Urinary bladder (tissue), 4 donors: ENCODE measurements around the gene GNS. TPM values are rescaled to one million over a fixed set of nuclear protein-coding genes. Genes with fewer than 3 reads are reported as not detected.
A peak's percentile ranks its signal among the peaks of the same experiment; 100 is the strongest.

ENCODE experiments used
- DNase-seq: peaks from one replicate; pipeline ENCODE4 v3.0.0-alpha.2; 2015; ENCODE audit errors: extremely low spot score
- H3K27ac ChIP-seq: one replicate; pipeline ENCODE4 v1.5.1; 2013; ENCODE audit warnings: low read depth, mild to moderate bottlenecking, moderate library complexity
- H3K36me3 ChIP-seq: one replicate; pipeline ENCODE4 v1.6.1; 2013; ENCODE audit warnings: mild to moderate bottlenecking, moderate library complexity; ENCODE audit not compliant: insufficient read depth
- H3K4me1 ChIP-seq: one replicate; pipeline ENCODE4 v1.6.1; 2013; ENCODE audit warnings: mild to moderate bottlenecking, moderate library complexity; ENCODE audit not compliant: insufficient read depth
- H3K4me3 ChIP-seq: one replicate; pipeline ENCODE4 v1.5.1; 2013; ENCODE audit warnings: low read depth, low read length
- WGBS: extraction: QIAGEN DNeasy Blood & Tissue Kit; methylation state at CpG from one replicate; pipeline ENCODE4 v1.1.7; 2013; 5-methylcytosine and 5-hydroxymethylcytosine counted together
- polyA plus RNA-seq: library from polyadenylated mRNA; stranded (reverse); fragments of 200-250 nt; gene quantifications from one replicate; pipeline ENCODE4 v1.2.3, GENCODE V29; 2013
- total RNA-seq: library from RNA; depleted of rRNA; stranded (reverse); fragments of >200 nt; gene quantifications from one replicate; pipeline ENCODE4 v1.2.3, GENCODE V29; 2014
- donor health status: healthy with polysubstance abuse.
- donor health status: healthy.

GNS gene
- total and polyA plus RNA-seq, 2 donors = 82.0 to 120 TPM

DNA sequence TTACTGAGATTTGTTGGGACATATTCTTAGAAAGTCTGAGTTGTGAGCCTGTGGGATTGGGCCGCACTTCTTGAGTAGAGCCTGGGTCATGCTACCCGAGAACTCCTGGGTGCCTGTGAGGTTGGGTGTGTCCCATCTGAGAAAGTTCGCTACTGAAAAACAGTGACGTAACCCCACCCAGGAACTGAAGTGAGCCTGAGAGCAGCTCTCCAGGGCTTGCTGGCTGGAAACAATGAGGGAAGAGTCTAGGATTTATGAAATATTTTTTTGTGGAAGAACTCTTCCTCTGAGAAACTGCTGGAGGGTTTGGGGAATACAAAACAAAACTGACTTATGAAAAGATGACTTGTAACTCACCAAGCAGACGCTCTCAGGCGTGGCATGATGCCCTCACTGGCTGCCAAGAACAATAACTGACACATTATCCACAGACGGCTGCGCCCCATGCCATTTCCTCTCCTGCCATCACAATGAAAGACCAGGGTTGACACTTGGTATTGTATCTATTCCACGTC lies 79.7 kb downstream of the GNS start:
- DNase-seq = no peak
- Histone ChIP-seq H3K27ac (peak overlapping the region; percentile 42), H3K4me3 (no peak overlapping the region), H3K36me3 (no peaks in the 10 kb centered on the region), H3K4me1 (peaks cover 2% of the 10 kb centered on the region)
- WGBS = 35% methylated on average over 9 of the region's 9 CpGs

DNA sequence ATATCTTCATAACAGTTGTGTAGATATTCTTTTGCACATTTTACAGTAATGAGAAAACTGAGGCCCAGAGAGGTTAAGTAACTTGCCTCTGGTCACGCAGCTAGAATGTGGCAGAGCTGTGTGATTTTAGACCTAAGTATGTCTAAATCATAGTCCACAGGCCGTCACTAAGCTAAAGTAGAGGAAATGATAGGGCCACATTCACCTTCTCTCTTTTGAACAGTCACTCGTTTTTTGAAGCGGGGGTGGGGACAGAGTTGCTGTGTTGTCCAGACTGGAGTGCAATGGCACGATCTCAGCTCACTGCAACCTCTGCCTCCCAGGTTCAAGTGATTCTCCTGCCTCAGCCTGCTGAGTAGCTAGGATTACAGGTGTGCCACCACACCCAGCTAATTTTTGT lies 80.4 kb downstream of the GNS start:
- no peak for DNase-seq
- H3K36me3 ChIP-seq = no peaks in the 10 kb centered on the region
- H3K4me1 ChIP-seq = peaks cover 2% of the 10 kb centered on the region
- 86% methylated on average over 5 of the region's 5 CpGs for WGBS
- H3K27ac ChIP-seq = no peak overlapping the region
- no peak overlapping the region for H3K4me3 ChIP-seq

DNA sequence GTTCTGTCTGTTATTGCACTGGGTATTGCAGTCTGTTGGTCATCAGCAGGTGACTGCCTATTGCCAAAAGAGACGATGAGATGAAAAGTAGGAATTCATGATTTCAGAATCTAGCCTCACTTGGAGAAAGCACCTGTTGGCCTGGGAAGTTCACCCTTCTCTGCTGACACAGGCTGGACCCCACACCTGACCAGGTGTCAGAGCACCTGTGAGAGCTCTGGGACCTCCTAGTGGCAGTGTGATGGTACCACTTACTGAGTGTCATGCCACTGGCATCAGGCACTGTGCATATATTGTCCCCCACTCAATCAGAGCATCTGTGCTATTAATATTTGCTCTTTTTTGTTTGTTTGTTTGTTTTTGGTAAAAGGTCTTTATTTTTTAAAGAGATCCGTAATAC lies 81.0 kb downstream of the GNS start:
- Histone ChIP-seq H3K4me1 (peaks cover 2% of the 10 kb centered on the region), H3K4me3 (no peak overlapping the region), H3K27ac (no peak overlapping the region), H3K36me3 (no peaks in the 10 kb centered on the region)
- 89% methylated on average over 2 of the region's 2 CpGs for WGBS
- DNase-seq = no peak

DNA sequence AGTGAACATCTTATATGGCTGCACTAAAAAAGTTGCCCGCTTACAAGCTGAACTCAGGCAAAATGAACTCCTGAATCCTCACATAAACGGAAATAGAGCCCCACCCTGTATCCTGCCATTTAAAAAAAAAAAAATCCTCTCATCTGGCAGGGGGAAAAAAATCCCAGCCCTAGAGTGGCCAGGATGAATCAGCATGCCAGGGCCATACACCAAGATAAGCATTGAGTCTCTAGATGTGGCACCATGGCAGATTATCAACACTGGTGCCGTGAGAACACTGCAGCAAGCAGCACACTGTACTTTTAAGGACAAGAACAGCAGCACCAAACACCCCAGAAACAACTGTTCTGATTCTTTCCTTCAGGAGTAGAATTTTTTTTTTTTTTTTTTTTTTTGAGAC lies 83.4 kb downstream of the GNS start:
- peaks cover 2% of the 10 kb centered on the region for H3K4me1 ChIP-seq
- no peak overlapping the region for H3K27ac ChIP-seq
- 38% methylated on average over 3 of the region's 3 CpGs for WGBS
- H3K36me3 ChIP-seq = no peaks in the 10 kb centered on the region
- no peak overlapping the region for H3K4me3 ChIP-seq
- no peak for DNase-seq

DNA sequence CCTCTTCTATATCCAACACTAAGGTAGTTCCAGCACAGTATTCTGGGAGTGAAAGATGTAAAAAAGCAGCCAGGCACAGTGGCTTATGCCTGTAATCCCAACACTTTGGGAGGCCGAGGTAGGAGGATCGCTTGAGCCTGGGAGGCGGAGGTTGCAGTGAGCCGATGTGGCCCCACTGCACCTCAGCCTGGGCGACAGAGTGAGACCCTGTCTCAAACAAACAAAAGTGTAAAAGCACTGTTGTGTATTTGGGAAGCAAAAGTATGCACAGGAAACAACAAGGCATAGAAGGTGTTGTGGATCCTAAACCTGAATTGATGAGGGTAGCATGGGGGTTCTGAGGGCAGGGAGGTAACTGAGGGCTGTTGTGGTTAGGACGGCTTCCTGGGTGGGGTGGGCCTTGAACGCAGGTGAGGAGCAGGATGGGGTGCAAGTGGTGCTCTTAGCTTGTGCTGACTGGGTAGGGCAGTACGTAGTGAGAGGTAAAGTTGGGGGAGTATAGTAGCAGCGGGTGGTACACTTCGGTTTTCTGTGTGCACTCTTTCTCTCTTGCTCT lies 84.8 kb downstream of the GNS start:
- H3K36me3 ChIP-seq = no peaks in the 10 kb centered on the region
- DNase-seq = no peak
- WGBS = 85% methylated on average over 10 of the region's 10 CpGs
- no peak overlapping the region for H3K4me3 ChIP-seq
- H3K27ac ChIP-seq = no peak overlapping the region
- peaks cover 2% of the 10 kb centered on the region for H3K4me1 ChIP-seq

DNA sequence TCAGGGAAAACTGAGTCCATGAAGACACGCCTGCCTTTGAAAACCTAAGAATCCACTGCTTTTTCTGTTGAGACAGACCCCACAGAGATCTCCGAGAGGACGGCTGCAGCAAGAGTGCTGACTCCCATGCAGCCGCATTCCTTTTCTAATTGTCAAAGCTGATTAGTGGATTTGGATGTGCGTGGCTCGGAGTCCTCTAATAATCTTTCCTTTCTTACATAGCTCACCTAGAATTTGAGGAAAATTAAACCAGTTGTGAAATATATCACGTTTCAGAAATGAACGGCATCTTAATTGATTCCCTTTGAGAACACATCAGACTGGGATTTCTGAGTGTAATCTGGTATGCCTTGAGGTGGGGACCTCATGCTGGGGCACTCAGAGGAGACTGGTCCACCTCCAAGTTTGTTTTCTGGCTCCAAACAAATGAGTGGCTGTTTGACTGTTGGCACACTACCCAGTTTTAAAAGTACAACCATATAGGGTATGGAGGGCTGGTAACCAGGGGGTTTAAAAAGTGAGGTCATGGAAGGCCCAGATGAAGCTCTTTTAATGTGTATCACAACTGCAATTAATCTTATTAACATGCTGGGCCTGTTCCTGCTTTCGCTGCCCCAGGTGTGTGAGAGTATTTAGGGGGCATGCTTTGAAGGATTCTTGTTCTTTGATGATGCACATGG lies 85.6 kb downstream of the GNS start:
- no peak for DNase-seq
- no peaks in the 10 kb centered on the region for H3K36me3 ChIP-seq
- peaks cover 2% of the 10 kb centered on the region for H3K4me1 ChIP-seq
- H3K27ac ChIP-seq = peak overlapping the region; percentile 0
- H3K4me3 ChIP-seq = no peak overlapping the region
- 49% methylated on average over 9 of the region's 9 CpGs for WGBS

DNA sequence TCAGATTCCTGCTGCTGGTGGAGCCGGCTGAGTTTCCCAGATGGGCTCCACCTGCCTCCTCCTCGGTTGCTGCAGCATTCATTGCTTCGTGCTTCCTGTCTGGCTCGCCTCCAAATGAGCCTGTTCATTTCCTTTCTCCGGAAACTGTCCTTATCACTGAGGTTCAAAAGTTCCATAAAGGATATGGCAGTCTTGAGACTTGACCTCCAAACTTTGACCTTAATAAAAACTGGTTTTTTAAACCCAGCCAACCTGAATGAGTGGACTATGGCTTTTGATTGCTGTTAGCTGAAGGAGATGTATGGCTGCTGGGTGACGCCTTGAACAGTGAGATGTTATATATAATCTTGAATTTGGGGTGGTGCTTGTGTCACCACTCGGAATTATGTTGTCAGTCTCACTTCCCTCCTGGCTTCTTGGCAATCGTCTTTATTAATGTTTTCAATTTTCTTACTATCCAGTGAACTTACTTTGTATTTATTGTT lies 86.2 kb downstream of the GNS start:
- peaks cover 2% of the 10 kb centered on the region for H3K4me1 ChIP-seq
- H3K36me3 ChIP-seq = no peaks in the 10 kb centered on the region
- no peak for DNase-seq
- WGBS = 17% methylated on average over 8 of the region's 8 CpGs
- H3K4me3 ChIP-seq = no peak overlapping the region
- H3K27ac ChIP-seq = no peak overlapping the region

DNA sequence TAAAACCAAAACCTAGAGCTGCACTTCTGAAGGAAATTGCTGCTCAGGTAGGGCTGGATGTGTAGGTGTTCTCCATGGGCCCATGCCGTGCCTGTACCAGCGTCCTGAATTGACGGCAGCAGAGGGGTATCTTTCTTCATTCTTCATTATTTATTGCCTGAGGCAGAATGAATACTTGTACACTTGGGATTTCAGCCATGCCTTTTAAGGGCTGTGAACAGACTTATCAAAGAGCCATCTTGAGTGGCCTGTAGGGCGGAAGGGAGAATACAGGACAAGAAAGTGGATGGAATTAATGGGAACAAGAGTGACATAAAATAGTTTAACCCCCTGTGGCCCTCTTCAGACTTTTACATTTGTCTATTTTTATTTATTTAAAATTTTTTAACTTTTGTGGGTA lies 87.5 kb downstream of the GNS start:
- Histone ChIP-seq H3K4me1 (peaks cover 2% of the 10 kb centered on the region), H3K36me3 (no peaks in the 10 kb centered on the region), H3K27ac (no peak overlapping the region), H3K4me3 (no peak overlapping the region)
- WGBS = 51% methylated on average over 4 of the region's 4 CpGs
- DNase-seq = no peak

DNA sequence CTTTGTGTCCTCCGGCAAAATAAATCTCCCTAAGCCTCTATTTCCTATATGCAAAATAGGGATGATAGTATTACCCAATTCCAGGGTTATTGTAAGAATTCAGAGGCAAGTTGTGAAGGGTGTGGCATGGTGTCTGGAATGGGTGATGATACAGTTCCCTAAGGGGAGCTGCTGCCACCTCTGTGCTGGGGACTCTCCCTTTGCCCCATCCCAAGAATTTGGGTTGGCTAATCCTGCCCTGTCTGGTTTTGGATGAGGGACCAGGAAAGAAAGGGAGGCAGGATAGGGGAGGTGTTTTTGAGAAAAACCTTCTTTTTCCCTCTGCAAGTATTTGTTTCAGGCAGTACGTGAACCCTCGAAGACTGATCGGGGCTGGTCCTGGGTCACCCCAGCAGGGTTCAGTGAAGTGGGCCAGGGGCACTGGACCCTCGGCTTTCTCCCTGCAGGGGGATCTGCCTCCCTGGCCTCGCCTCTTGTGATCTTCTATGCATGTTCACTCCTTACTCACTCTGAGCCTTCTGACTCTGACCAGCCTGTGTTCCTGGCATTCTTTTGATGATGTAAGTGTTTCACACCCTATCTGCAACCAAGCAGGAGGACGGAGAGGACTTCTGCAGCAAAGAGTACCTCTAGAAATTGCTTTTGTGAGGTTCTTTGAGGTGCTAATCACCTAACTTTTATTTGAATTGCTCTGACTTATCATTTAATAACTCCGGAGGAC lies 88.1 kb downstream of the GNS start:
- no peak for DNase-seq
- Histone ChIP-seq H3K4me1 (peaks cover 2% of the 10 kb centered on the region), H3K4me3 (no peak overlapping the region), H3K36me3 (no peaks in the 10 kb centered on the region), H3K27ac (peak overlapping the region; percentile 33)
- WGBS = 61% methylated on average over 8 of the region's 8 CpGs

DNA sequence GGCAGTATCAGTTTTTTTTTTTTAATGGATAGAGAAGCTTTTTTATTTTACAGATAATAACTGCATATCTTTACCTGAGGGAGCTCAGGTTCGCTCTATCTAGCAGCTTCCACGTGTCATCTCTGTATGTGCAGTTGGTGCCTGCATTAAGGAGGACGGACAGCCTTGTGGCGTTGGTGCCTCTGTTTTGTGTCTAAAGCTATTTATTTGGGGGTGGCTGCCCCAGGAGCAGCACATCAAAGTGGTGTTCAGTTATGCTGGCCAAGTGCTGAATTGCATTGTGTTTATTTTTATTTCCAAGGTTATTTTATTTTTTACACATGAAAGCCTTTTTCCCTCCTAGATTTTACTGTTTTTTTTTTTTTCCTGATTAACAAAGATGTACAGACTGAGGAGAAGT lies 89.2 kb downstream of the GNS start:
- 51% methylated on average over 4 of the region's 4 CpGs for WGBS
- Histone ChIP-seq H3K27ac (no peak overlapping the region), H3K4me1 (no peaks in the 10 kb centered on the region)

DNA sequence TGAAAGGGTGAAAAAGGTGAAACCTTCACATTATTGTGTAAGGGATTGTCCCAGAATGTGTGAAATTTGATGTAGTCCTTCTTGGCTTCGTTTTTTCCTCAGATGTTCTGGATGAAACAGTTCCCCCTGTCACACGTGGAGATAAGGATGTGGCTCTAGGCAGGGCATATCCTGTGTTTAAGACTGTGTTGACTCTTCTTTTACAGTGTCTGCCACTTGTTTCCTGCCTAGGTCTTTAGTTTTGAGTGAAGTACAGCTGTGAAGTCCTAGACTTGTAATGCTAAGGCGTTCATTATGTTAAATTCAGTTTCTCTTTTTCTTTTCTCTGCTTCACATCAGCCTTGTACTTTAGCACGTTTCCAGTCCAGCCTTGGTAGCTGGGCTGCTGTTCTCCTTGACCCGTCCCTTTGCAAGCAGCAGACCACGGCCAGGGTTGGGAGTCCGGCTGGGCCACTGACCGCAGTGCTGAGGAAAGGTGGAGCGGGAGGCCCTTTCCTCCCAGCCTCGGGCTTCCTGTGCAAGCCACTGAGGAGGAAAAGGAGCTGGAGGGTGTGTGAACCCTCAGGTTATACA lies 89.8 kb downstream of the GNS start:
- DNase-seq = no peak
- Histone ChIP-seq H3K4me3 (peak overlapping the region; percentile 26), H3K4me1 (no peaks in the 10 kb centered on the region), H3K27ac (peak overlapping the region; percentile 43), H3K36me3 (no peaks in the 10 kb centered on the region)
- 20% methylated on average over 10 of the region's 10 CpGs for WGBS

More for the DNA sequence above, 89.2 kb downstream of the GNS start:
- DNase-seq = no peak
- H3K4me3 ChIP-seq = no peak overlapping the region
- no peaks in the 10 kb centered on the region for H3K36me3 ChIP-seq

DNA sequence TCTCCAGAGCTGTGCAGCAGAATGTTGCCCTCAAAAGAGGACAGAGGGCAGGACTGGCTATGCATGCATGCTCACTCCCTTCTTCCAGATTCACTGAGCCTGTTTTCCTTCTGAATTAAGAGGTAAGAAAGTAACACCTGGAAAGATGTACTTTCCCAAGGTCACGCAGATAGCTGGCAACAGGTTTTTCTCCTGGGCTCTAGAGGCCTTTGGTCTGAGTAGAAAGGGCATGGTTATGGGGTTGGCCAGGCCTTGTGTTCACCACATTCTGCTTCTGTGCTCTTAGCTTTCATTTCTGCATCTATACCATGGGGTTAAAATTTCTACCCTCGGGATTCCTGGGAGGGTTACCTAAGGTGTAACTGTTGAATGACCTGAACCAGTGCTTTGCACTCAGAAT lies 91.4 kb downstream of the GNS start:
- WGBS = 94% methylated on average over 2 of the region's 2 CpGs
- DNase-seq = no peak
- no peaks in the 10 kb centered on the region for H3K4me1 ChIP-seq
- H3K27ac ChIP-seq = no peak overlapping the region
- H3K4me3 ChIP-seq = no peak overlapping the region
- no peaks in the 10 kb centered on the region for H3K36me3 ChIP-seq

DNA sequence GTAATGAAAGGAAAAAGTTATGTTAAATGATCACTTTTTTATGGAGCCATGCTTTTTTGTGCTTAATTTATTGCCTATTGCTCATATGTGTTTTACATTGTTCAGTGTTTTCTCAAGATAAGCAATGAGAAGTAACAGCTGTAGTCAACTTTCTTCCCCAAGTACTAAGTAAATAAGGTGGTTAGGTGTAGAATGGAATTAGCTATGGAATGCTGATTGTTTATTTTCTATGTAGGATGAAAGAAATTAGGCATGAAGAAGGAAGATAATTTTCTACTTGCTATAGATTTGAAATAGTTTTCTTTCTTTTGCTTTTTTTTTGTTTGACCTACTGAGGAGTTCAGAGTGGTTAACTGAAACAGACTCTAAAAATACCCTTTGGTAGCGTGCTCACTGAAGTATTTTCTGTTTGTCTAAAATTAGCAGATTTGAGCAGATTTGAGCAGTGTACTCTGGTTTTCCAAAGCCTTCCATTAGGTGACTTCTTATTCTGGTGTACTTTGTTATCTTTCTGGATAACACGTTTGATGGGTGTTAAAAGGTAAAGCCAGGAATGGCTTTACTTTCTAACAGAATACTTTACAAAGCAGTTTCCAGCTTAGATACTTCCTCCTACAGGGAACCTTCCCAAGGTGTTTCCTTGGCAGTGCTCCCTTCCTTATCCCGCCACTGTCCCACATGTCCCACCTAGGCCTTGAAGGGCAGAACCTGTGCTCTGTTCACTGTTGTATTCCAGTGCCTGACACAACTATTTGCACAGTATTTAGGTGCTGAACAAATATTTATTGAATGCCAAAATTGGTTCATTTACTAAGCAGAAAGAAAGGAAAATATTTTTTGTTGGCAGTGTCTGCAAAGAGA lies 92.9 kb downstream of the GNS start:
- whole genome bisulfite sequencing = 41% methylated on average over 3 of the region's 3 CpGs
- Histone ChIP-seq H3K36me3 (no peaks in the 10 kb centered on the region), H3K4me1 (no peaks in the 10 kb centered on the region), H3K27ac (no peak overlapping the region), H3K4me3 (no peak overlapping the region)
- no peak for DNase-seq
